ENCODE results near the gene HLA-DMA.
A peak's percentile ranks its signal among the peaks of the same experiment; 100 is the strongest.

Gene HLA-DMA

DNA sequence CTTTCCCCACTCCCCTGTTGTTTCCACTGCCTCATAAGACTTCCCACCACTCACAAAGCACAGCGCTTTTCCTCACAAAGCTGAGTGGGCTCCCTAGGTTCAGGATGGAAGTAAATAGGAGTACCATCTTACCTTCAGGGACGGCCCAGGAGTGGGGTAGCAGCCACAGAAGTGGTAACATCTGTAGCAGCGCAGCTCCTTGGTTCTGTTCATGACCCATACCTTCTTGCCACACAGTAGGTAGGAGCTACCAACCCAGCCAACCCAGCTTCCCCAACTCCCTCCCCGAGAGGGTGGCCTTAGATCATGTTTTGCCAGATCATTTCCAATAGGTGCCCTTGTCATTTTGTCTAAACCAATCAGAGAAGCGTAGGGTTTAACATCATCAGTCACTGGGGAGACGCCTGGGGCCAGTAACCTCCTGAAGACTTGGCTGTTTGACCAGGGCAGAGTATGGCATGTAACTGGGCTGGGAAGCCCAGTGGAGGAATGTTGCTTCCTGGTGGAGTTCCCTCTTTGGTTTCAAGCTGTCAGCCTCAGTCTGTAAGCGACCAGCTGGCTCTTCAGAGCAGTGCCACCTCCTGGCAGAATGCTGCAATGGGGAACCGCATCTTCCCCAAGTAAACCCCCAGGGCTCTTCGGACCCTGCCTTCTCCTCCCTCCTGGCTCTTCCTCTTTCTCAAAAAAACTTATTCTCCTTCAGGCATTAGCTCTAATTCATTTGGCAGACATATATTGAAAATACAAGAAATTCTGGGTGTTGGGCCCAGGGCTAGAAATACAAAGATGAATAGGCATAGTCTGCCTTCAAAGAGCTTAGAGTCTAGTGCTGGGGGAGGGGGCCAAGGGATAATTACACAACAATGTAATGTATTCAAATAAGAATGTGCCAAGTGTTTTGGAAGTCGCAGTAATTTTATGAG is at the start of gene HLA-DMA:
Gene HLA-DMA (minus strand): TSS at position 281 of the 923 bp plus-strand sequence. CDS start 61 bp downstream, at position 220.
- DNase-seq: peak; percentile 62

DNA sequence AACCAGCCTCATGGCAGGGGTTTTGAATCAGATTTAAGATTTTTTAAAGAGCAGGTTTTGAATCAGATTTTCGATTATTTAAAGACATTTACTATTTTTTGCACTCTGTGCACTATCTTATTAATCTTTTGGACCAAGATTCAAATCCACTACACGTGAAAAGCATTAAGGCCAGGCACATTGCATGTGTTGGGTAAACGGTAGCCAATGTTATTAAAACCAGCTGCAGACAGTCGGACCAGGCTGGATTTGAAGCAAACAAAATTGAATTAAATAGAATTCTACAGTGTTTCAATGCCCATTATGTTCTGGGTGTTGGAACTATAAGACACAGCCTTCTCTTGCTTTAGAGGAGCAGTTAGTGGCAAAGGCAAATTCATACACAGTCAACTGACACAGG is 48.8 kb upstream of the HLA-DMA start:
- DNase-seq: no peak

DNA sequence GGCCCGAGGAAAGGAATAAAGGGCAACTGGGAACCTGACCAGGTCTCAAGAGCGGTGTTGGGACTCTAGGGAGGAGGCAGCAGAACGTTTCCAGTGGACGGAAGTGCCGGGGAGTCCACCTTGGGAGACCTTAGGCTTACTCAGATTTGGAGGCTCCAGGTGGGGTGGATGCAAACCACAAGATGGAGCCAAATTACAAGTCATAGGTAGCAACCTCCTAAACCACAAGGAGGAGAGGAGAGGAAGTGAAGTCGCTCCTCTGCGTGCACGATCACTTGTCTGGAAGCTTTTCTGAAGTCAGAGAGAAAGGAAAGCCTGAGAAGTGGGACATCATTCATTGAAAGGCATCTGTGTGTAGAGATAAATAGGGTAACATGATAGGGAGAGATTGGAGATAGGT is 47.2 kb upstream of the HLA-DMA start:
- no peak for DNase-seq

DNA sequence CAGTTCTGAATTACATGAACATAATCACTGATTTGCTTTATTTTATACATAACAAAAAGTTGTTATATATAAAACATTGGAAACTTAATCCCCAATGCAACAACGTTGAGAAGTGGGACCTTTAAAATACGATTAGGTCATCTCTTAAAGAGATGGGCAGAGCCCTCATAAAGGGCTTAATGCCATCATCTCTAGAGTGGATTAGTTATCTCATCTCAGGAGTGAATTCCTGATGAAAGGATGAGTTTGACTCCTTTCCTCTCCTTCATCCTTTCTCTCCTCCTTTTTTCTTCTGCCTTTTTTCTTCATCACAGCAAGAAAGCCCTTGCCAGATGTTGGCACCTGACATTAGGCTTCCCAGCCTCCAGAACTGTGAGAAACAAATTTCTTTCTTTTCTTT is 42.6 kb upstream of the HLA-DMA start:
- DNase-seq: no peak

DNA sequence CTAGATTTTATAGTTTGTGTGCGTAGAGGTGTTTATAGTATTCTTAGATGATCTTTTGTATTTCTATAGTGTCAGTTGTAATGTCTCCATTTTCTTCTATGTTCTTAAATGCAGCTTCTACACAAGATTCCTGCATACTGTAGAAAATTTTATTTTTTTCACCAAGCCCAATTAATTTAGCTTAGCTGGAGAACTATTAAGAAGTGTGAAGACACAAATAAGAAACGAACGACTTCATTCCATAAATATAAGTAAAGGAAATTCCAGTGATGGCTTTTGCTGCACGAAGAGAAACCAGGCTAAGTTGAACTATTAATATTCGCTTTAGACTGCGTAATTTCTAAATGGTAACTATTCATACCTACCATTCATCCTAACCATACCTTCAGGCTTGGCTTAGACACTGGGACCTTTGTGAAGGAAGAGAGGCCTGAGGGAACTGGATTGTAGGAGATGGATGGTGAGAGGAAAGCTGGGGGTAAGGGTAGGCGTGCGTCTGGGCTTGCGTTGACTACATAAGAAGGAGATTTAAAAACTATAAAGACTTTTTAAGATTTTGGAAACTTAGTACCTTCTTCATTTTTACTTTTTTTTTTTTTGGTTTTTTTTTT is 40.6 kb upstream of the HLA-DMA start:
- DNase-seq: no peak

DNA sequence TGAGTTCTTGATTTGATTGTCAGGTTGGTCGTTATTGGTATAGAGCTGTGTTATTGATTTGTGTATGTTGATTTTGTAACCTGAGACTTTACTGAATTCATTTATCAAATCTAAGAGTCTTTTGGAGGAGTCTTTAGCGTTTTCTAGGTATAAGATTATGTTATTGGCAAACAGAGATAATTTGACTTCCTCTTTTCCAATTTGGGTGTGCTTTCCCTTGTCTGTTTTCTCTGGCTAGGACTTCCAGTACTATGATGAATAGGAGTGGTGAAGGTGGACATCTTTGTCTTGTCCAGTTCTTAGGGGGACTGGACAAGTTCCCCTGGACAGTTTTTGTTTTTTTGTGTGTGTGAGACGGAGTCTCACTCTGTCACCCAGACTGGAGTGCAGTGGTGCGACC is 39.1 kb upstream of the HLA-DMA start:
- no peak for DNase-seq

DNA sequence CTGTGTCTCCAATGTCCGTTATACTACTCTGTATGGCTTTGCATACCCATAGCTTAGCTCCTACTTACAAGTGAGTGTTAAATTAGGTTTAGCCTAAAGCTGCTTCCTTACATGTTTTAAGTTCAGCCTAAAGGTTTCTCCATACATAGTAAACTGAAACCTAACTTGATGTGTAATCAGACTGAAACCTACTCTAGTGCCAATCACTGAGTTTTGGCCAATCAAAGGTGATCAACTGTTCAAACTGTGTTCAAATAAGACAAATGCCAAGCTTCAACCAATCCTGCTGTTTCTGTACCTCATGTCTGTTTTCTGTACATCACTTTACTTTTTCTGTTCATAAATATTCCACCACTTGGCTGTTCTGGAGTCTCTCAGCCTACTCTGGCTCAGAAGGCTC is 36.5 kb upstream of the HLA-DMA start:
- no peak for DNase-seq

DNA sequence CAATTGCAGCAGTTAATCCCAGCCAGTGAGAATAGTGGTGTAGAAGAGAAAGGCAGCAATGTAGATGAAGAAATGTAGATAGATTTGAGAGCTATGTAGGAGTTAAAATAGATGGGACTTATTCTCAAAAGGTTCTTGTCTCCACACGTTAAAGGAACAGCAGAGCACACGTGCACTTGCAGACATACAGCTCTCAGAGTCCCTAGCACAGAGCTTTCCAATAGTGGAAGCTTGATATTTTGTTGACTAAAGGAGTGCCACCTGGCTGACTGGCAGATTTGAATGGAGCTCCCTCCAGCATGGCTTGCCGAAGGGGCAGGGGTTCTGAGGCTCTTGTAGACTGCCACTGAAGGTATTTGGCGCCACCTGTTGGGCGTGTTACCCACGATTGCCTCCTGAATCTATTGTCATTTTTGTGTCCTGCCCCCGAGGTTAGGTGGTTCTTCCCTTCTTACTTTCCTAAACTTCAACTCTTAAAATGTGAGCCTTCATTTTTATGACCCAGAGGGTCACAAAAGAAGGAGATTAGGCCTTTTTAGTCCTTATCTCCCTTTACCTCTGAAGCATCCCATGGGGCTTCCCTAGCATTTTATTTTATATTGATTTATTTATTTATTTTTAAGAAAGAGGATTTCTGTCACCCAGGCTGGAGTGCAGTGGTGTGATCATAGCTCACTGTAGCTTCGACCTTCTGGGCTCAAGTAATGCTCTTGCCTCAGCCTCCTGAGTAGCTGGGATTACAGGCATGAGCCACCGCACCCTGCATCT is 31.9 kb upstream of the HLA-DMA start:
- peak; percentile 83 for DNase-seq

DNA sequence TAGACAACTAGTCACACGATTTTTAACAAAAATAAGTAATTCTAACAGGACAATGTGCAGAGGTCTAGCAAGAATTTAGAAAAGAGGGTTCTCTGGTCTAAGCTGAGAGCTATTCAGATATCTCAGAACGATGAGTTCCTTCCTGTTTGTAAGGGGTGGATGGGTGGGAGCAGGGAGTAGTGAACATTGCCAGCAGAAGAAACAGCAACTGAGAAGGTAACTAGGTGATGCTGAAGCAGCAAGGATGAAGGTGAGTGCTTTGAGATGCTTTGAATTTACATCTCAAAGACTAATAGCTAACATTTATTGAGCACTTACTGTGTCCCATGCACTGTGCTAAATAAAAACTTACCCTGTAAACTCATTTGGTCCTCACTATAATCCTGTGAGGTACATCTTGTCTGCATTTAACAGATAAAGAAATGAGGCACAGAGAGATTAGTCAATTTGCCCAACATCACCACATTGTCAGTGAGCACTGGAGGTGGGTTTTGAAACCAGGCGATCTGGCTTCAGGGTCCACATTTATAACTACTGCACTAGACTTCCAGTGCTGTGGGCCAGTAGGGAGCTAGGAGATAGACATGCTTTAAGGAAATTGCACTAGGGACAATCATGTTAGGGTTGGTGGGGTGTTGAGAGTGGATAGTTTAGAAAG is 31.2 kb upstream of the HLA-DMA start:
- no peak for DNase-seq

DNA sequence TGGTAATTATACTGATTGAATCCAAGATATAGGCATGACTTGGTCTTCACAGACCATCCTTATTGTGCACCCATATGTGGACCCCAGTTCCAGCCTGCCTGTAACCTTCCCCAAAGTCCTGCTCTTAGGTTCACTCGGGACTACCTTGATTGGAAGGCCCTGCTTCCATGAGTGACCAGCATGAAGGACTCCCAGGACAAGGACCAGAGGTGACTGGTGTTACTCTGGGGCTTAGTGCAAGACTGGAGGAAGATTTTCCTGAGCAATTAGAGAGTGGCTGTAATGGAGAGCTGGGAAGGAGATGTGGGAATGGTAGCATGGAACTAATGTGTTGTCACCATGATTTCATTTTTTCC is 30.6 kb upstream of the HLA-DMA start:
- no peak for DNase-seq

DNA sequence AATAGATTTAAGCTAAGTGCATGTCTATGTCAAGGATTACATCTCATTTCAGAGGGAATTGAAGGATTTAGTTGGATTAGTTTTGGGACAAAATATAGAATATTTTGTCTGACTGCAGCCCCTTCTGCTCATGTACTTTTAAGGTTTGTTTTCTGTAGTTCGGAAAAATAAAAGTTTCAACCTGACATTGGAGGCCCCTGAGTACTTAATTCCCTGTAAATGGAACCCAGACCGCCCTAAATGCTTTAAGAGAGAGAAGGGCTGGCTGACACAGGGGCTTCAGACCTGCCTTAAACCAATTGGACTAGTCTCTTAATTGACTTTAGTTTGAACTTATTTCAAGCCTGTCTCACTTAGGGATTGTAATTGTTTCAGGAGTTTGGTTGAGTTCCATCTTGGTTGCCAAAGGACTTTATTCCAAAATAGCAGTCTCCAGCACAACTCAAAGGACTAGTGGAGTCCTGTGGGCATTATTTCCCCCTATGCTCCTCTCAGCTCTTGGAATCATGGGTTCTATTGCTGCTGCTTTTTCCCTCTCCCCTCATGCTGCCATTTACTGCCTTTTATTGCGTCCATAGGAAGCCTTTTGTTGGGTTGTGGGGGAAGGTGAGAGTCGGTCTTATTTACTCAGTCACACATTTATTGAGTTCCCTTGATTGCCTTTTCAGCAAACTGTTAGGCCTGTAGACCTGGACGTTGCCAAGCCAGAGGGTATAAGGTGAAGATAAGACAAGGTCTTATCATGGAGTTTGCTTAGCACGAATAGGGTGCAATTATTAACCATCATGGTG is 30.0 kb upstream of the HLA-DMA start:
- no peak for DNase-seq

DNA sequence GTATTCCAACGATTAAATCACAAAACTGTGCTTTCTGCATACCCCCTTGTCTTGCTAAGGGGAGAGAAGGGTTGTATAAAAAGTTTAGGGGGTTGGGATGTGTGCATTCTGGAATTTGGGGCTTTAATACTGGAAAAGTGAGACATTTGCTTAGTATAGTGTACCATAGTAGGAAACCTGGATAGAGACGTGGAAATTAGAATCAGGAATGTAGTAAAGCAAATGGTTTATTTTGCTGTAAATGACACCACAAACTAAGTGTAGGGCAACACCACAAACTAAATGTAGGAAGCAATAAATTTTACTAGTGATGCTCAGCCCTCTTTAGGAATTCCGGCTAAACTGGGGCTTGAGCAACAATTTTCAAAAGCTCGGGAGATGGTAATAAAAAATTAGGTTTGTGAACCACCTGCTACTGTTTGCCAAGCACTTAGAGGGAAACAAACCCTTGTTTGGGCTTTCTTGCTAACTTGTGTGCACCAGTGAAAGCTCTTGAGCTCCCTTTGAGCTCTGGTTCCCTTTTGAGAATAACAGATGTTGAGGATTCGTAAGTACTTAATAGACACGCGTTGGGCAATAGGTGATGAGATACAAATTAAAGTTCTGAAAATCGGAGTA is 29.3 kb upstream of the HLA-DMA start:
- no peak for DNase-seq

DNA sequence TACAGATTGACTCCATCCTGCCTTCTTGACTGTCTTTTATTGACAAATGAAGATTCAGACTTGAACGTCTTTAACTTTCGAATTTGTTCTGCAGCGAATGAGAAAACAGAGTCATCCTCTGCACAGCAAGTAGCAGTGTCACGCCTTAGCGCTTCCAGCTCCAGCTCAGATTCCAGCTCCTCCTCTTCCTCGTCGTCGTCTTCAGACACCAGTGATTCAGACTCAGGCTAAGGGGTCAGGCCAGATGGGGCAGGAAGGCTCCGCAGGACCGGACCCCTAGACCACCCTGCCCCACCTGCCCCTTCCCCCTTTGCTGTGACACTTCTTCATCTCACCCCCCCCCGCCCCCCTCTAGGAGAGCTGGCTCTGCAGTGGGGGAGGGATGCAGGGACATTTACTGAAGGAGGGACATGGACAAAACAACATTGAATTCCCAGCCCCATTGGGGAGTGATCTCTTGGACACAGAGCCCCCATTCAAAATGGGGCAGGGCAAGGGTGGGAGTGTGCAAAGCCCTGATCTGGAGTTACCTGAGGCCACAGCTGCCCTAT is 27.7 kb upstream of the HLA-DMA start:
- DNase-seq: no peak

DNA sequence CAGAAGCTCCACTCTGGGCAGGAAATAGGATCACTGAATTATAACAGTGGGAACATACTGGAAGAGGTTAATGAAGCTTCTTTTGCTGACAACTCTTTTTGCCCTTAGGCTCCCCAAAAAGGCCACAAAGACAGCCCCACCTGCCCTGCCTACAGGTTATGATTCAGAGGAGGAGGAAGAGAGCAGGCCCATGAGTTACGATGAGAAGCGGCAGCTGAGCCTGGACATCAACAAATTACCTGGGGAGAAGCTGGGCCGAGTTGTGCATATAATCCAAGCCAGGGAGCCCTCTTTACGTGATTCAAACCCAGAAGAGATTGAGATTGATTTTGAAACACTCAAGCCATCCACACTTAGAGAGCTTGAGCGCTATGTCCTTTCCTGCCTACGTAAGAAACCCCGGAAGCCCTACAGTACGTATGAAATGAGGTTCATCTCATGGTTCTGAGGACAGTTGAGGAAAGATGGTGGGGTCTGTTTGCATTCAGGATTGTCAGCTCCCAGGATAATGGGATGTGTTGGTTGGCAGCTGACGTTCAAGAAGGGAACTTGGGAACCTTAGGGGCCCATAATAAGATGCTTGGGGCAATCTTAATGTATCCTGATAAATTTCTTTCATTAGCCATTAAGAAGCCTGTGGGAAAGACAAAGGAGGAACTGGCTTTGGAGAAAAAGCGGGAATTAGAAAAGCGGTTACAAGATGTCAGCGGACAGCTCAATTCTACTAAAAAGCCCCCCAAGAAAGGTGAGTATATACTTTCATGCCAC is 27.0 kb upstream of the HLA-DMA start:
- DNase-seq: no peak

DNA sequence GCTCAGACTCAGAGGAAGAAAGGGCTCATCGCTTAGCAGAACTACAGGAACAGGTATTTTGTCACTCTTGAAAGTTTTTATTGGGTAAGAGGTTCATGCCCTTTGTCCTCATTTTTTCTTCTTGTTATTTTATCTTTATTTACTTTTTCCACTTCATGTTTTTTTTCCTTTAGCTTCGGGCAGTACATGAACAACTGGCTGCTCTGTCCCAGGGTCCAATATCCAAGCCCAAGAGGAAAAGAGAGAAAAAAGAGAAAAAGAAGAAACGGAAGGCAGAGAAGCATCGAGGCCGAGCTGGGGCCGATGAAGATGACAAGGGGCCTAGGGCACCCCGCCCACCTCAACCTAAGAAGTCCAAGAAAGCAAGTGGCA is 25.0 kb upstream of the HLA-DMA start:
- DNase-seq: no peak

DNA sequence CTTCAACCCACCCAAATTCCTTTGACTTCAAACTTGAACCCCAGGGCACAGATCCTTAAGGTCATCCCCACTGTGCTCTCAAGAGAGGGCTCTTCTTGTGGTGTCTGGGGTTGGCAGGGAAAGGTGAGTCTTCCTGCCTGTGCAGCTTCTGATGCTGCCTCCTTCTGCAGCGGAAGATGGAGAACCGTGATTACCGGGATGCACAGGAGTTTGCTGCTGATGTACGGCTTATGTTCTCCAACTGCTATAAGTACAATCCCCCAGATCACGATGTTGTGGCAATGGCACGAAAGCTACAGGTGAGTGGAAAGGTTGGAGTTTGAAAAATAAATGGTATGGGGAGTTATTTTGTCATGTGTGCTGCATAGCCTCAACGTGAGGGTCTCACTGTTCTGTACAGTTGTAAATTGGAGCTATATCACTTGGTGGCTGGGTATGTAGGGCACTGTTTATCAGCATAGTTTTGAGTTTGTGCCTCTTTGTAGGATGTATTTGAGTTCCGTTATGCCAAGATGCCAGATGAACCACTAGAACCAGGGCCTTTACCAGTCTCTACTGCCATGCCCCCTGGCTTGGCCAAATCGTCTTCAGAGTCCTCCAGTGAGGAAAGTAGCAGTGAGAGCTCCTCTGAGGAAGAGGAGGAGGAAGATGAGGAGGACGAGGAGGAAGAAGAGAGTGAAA is 24.5 kb upstream of the HLA-DMA start:
- DNase-seq: no peak

DNA sequence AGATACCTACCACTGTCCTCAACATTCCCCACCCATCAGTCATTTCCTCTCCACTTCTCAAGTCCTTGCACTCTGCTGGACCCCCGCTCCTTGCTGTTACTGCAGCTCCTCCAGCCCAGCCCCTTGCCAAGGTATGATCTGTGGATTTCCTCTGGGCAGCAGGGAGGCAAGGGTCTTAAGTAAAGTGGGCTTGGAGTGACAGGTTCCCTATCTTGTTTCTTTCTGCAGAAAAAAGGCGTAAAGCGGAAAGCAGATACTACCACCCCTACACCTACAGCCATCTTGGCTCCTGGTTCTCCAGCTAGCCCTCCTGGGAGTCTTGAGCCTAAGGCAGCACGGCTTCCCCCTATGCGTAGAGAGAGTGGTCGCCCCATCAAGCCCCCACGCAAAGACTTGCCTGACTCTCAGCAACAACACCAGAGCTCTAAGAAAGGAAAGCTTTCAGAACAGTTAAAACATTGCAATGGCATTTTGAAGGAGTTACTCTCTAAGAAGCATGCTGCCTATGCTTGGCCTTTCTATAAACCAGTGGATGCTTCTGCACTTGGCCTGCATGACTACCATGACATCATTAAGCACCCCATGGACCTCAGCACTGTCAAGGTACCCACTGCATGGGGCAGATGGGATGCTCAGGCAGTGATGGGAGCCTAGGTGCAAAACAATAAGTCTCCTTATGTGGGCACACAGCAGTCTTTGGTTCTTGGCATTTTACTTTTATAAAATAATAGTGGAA is 23.6 kb upstream of the HLA-DMA start:
- no peak for DNase-seq

DNA sequence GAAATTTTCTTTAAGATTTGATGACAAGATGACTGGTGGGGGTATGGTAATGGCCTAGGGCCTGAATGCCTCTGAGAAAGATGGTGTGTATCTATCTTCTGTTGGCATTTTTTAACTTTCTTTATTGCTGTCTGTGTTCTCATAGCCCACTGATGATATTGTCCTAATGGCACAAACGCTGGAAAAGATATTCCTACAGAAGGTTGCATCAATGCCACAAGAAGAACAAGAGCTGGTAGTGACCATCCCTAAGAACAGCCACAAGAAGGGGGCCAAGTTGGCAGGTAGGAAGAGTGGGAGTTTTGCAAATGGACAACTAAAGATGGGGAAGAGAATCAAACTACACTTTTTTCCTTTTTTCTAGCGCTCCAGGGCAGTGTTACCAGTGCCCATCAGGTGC is 23.0 kb upstream of the HLA-DMA start:
- DNase-seq: no peak

DNA sequence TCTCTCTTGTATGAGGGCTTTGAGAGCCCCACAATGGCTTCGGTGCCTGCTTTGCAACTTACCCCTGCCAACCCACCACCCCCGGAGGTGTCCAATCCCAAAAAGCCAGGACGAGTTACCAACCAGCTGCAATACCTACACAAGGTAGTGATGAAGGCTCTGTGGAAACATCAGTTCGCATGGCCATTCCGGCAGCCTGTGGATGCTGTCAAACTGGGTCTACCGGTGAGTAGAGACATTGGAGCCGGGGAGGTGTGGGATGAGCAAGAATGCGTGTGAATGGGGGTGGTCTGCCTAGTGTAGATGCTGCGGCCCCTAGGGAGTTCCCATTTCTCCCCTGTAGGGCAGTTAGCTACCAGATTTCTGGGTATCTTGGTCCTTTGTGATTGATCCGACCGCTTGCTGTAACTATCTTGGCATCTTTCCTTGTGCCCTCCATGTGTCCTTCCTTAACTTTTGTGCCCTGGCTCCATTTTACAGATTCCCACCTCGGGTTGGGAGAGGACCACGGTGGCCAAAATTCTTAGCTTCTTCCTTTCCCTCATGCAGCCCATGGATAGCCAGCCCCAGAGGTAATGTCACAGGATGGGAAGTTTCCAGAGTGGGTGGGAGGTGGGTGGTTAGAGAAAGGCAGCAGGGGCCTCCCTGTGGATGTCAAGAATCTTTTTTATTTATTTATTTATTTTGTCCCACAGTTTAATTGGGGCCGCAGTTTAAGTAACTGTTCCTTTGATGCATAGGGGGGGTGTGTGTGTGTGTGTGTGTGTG is 21.8 kb upstream of the HLA-DMA start:
- no peak for DNase-seq
